Endometrial microvascular endothelial cells (primary cell): ENCODE data around the gene PEF1. TPM values are rescaled to one million over a fixed set of nuclear protein-coding genes. Genes with fewer than 3 reads are reported as not detected.

Experiments used
- in situ Hi-C: cut with HindIII; loops from 2 replicates; pipeline ENCODE4 v1.10.0; 2017; ENCODE audit warnings: low sequenced_read_pairs, low pct_unique_long_range_greater_than_20kb; ENCODE audit errors: inconsistent ontology term
- total RNA-seq: library from RNA; depleted of rRNA; stranded (reverse); fragments of >200 nt; gene quantifications from one replicate; pipeline ENCODE4 v1.2.3, GENCODE V29; 2015; ENCODE audit errors: inconsistent ontology term

The PEF1 gene
- total RNA-seq, 1 donor from 2014 or later, result 126 TPM

DNA sequence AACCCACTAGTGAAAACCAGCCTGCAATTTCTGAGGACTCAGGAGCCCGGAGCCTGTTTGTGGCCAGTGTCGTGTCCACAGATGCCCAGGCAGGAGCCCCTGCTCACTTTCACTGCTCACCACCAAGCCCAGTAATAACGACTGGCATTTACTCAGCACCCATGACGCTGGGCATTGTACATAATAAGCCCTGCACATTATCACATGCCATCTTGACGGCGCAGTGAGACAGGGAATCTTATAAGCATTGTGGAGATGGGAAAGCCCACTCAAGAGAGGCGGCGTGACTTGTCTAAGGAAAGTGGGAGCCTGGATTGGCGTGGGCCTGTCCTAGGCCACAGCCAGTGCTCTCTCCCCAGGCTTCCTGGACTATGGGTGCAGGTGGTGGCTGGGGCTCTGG is 28.8 kb upstream of the PEF1 start:
- in situ Hi-C loops, result no loop called here

DNA sequence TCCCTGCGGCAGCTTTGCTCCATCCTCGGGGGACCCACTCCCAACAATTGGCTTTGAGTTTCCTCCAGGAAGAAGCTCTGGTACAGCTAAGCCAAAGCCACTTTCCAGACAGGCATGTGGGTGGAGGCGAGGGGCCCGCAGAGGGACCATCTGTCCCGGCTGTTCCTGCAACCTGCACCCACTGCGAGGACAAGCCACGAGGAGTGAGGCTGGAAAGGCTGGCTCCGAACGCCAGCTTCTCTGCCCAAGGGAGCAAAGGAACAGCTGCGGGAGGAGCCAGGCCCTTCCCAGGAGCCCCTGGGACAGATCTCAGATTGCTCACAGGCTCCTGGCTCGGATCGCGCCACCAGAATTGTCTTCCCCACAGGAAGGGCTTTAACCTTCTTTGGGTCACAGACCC is 28.3 kb upstream of the PEF1 start:
- in situ Hi-C loops, result no loop called here

DNA sequence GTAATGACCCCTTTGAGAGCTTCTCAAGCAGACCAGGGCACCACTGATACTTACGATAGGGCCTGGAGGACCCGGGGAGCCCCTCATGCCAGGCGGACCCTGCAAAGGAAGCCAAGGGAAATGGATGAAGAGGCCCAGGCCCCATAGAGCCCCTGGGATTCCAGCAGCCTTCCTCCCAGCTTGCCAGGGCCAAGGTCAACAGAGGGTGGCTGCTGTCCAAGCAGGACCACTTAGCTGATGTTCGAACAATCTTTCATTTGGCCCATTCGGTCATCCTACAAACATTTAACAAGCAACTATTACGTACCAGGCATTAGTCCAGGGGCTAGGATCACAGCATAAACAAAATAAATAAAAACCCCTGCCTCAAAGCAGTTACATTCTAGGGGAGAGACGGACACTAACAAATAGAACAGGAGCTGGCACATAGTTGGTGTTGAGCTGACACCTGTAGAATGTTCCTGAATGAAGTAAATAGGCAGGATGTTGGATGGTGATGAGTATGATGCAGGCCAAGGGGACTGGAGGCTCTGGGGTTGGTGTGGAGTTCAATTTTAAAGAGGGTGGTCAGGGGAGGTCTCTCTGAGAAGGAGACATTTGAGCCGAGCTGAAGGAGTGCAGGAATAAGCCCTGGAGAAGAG is 27.0 kb upstream of the PEF1 start:
- in situ Hi-C loops, result no loop called here

DNA sequence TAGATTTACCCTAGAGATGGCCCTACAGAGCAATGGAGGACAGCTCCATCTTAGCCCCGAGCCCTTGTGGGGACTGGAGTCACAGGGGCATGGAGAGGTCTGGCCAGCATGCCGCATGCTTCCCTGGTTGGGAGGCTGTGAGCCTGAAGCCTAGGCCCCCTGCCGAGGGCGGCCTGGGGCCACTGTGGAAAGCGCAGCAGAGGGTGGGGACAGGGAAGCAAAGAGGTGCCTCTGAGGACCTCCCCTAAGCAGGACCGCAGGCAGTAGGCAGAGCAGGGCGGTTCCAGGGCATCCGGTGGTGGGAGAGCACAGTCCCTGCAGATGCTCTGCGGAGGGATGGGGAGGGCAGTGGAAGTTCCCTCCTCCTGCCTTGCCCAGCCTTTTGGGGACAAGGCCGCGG is 26.5 kb upstream of the PEF1 start:
- in situ Hi-C loops, result no loop called here

DNA sequence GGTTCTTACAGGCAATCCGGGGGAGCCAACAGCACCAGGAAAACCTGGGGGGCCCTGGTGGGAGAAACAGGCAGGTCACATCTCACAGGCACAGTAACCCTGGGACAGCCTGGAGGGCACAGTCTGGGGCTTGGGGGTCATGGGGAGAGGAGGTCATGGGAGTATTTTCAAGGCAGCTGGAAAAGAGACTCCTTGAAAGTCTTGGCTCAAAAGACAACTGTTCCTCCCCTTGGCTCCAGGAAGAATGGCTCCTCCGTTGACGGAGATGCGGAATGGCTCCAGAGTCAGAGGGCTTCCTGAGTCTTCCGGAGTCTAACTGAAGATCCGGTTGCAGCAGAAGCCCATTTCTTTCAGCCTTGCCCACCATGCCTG is 25.9 kb upstream of the PEF1 start:
- in situ Hi-C loops, result no loop called here

DNA sequence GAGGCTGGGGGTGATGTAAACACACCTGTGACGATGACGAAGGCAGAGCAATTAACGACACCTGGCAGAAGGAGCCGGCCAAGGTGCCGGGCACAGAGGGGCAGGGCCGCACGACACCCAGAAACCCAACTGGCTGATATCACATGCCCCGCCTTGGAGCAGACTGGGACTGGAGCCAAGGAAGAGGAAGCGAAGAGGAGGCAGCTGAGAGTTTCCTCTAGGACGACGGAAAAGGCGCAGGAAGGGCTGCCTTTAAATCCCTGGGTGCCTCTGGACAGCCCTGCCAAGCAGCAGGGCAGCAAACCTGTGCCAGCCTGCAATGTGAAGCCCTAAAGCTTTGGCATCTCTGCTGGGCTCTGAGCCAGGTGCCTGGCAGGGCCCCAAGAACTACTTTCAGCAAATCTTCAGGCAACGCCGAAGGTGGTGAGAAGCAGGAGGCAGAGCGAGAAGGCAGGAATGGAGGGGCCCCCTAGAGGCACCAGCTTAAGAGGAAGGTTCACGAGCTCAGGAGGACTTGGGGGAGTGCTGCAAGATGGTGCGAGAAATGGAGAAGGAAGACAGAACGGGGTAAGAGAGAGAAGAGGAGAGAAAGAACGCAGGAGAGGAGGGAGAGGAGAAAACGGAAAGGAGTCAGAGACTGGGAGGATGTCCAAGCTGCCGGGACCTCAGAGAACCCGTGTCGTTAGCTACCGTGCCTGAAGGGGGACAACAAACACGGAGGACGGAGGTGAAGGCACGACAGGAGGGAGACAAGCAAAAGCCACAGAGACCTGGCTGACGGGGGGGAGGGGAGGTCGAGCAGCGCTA is 25.3 kb upstream of the PEF1 start:
- in situ Hi-C loops, result no loop called here

DNA sequence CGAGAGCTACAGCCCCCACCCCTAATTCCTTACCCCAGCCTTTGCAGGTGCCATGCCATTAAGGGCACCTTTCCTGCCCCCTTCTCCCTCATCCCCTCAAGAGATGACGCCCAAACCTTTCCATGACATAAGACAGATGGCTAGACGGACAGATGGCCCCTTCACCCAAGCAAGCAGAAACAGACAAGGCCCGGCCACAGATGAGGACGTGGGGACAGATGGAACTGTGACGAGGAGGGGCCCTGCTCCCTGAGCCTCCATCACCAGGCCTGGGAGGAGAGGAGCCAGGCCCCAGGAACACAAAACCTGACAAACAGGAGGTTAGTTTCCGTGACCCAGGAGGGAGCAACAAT is 24.7 kb upstream of the PEF1 start:
- in situ Hi-C loops, result no loop called here

DNA sequence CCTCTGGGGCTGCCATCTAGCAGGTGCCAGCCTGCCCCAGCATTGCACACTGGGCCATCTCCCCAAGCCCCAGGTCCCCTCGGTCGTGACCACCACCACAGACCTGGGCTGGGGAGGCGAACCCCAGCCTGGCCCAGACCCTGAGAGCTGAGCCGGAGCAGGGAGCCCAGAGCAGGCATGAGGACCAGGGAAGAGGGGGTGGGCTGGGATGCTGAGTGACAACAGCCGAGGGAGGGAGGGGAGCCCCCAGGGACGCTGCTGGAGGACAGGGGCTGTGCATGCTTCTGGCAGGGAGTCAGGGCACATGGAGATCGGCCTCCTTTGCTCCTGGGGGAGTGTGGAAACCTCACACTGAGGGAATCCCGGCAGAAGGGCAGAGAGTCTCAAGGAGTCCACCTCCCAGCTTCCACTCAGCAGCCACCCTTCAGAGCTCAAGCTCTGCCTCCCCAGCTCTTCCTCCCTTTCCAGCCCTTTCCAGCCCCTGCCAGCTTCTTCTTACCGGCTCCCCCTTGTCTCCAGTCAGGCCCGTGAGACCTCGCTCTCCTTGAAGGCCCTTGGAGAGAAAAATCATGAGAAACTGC is 23.7 kb upstream of the PEF1 start:
- in situ Hi-C loops, result no loop called here

DNA sequence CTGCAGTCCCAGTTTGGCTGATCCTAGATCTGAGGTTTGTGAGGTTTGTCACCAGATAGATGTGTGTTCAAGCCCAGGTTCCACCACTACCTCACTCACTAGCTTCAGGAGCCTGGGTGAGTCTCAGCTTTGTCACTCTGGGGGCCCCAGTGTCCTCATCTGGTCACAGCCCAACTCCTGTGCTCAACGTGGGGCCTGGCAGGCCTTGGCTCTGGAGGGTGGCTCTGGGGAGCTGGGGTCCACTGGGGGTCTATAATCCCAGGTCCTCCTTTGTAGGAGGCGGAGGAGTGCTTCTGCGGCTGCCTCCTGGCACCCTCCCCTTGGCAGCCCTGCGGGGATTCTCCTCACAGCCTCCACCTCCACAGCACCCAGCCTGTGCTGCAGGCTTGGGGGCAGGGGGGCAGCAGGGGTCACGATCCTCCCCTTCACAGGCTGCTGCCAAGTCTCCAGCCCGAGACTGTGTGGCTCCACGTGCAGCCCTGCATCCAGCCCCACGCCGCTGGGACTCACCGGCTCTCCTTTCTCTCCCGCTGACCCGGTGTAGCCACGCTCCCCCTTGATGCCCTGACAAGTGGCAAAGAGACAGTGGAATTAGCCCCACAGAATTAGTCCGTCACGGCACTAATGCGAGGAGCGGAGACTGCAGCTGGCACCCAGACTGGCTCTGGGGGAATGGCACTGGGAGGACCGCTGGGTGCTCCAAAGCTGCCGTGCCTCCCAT is 22.5 kb upstream of the PEF1 start:
- in situ Hi-C loops, result no loop called here

DNA sequence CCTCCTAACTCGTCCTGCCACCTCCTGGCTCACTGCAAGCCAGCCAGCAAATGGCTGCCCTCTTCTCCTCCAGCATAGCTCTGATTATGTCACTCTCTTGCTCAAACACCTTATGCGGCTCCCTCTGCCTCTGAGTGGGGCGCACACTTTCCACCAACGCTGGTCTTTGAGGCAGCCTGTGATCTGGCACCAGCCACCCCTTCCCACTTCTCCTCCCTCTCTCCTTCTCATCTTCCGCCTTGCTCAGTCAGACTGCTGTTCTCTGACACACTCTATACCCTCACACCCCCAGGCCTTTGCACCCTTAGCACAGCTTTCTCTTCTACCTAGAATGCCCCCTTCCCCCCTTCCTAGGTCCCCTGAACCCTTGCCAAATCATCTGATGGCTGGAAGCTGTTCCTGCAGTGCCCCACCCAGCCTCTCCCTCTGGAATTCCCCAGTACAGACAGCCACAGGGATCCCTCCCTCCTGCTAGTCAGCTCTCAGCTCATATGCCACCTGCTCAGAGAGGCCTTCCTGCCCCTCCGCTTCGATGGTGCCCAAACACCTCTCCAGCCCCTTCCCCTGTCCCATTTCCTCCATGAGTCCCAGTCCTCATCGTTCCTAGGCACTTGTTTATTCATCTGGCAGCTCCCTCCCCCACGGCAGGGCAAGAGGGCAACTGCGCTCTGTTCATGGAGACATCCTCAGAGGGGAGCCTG is 21.7 kb upstream of the PEF1 start:
- in situ Hi-C loops, result no loop called here

DNA sequence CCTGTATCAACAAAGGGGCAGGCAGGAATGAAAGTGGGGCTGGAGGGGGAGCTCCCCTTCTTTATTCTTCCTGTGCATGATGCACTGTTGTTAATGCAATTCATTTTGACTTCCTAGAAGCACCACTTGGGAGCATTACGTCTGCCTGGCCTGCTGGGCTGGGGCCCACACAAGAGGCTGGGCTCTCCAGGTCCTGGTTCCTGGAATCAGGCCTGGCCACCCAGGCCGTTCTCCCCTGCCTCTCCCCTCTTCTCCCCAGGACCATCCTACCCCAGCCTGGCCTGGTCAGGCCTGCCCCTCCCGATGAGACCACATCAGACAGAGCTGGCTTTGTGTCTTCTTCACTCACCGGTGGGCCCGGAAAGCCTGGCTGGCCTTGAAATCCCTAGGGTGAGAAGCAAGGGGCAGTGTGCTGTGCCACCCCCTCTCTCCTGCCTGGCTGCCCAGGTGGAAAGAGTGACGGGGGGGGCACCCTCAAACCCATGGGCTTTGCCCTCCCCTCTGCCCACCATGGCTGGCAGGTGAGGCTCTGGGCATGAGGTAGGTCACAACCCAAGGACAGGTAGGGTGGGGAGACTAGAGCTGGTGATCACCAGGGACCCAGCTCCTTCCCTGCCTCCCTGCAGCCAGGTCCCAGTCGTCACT is 20.7 kb upstream of the PEF1 start:
- in situ Hi-C loops, result no loop called here

DNA sequence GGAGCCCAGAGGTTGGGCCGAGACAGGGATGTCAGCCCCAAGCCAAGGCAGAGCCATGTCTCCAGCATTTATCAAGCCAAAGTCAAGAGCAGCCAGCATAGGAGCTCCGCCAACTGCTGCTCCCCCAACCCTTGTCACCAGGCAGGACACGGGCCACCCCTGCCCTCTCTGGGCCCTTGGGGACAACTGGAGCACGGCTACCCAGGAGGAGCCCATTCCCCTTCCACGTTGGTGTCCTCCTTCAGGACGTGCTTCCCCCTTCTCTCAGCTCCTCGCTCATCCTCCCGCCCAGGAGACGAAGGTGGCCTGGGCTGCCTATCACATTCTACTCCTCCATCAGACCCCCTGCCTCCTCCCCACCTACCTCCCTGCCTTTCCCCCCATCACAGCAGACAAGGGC is 19.9 kb upstream of the PEF1 start:
- in situ Hi-C loops, result no loop called here

DNA sequence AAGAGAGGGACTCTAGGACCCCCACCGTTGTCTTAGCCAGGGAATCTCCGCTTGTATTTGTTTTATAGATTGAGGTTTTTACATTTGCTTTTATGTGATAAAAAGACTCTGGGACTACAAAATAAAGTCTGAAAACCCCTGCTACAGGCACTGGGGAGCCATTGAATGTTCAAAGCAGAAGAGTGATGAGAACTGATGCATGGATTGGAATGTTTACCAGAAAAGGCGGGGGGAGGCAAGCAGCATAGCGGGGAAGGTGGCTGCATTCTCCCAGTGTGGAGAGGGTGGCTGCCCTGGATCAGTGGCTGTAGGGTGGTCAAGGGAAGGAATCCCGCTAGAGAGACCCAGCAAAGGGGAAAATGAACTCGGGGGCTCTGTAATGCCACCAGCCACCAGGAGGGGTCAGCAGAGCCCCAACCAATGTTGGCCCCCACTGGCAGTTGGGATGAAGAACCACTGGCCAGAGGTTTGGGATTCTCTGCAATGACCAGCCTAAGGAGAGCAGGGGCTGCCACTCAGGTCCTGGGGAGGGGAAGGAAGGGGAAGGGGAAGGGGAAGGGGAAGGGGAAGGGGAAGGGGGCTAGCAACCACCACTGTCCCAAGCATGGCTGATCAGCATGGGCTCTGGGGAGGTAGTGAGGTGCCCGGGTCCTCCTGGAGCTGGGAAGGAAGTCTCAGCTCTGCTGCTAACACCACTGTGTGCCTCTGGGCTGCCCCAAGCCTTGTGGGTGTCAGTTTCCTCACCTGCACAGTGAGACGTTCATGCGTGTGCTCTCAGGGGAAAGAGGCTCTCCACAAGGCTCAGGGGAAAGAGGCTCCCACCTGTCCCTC is 19.2 kb upstream of the PEF1 start:
- in situ Hi-C loops, result no loop called here

DNA sequence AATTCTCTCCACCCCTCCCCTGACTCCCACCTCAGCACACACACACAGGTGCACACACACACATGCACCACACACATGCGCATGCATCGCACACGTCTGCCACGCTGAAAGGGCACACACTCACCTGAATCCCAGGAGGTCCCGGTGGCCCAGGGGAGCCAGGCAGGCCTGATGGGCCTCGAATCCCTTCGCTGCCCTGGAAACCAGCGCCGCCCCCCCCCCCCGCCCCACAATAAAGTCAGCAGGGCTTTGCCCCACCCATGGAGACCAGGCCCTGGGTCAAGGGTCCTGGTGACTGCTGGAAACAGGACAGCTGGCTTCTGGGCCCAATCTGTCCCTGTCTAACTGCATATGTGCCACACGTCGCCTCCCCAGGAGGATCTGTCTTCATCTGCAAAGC is 17.8 kb upstream of the PEF1 start:
- in situ Hi-C loops, result no loop called here

DNA sequence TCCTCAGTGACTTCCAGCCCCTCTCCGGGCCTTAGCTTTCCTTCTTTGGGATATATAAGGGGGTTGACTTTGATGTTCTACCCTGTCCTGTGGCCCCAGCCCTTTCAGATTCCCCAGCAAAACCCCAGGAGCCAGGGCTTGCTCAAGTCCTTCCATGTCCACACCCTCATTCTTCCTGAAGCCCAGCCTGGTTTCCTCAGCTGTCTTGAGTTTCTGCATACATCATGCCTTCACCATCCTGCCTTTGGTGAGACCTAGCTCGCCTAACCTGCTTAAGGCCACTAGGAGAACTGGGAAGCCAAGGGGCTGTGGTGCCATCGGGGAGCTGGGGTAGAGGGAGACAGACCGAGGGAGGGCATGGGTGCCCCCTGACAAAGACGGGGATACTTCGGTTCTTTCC is 17.2 kb upstream of the PEF1 start:
- in situ Hi-C loops, result no loop called here

DNA sequence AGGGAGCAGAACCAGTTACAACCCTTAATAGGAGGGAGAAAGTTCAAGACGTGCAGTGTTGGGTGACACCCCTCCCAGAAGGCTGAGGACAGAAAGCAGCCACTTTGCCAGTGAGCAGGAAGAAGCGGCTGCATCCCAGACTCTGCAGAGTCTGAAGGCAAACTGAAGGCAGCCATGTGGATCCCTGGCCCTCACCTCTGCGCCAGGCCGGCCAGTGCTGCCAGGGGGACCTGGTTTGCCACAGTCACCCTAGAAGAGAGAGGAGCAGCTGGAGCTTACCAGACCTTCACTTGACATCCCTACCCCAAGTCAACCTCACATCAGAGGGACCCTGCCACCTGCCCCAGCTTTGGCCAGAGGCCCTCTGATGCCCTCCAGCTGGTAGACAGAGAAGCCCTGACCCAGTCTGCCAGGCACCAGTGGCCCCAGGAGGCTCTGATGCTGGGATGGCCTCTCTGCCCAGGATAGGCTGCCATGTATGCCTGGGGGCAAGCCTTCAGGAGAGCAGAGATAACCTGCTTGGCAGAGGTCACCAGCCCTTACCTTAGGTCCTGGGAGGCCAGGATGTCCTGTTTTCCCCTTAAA is 16.3 kb upstream of the PEF1 start:
- in situ Hi-C loops, result no loop called here

DNA sequence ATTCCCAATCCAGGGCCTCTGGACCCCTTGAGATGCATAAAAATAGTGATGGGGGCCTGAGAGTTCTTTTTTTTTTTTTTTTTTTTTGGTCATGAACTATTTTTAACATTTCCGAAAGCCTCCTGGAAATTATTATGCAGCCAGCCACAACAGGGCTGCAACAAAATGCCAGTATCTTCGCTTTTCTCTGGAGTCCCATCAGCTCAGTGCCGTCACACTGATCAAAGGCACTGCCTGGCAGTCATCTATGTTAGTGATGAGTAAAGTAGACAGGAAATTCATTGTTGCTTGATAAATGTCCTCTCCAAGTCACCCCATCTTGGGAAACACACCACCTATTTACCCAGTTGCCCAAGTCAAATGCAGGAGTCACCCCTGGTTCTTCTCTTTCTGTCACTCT is 15.2 kb upstream of the PEF1 start:
- in situ Hi-C loops, result no loop called here

DNA sequence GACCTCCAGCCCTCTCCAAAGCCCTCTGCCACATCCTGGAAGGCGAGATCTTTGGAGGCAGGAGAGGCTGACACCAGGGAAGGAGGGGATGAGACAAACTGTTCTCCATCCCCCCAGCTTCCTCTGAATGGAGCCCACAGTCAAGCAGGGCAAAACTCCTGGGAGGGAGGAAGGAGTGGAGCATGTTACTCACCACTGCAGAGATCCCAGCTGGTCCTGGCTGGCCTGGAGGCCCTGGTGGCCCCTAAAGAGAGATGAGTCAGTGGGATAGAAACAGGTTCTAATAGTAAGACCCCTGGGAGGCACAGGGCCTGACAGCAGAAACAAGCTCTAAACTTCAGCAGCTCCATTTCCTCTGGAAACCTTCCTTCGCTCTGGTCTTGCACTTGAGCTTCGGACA is 14.0 kb upstream of the PEF1 start:
- in situ Hi-C loops, result no loop called here
